ENCODE results near the gene LRRFIP2. TPM values are rescaled to one million over a fixed set of nuclear protein-coding genes. Genes with fewer than 3 reads are reported as not detected.

LRRFIP2 gene
- total and polyA plus RNA-seq, 8 donors: 25.9 to 131 (median 39.0) TPM

DNA sequence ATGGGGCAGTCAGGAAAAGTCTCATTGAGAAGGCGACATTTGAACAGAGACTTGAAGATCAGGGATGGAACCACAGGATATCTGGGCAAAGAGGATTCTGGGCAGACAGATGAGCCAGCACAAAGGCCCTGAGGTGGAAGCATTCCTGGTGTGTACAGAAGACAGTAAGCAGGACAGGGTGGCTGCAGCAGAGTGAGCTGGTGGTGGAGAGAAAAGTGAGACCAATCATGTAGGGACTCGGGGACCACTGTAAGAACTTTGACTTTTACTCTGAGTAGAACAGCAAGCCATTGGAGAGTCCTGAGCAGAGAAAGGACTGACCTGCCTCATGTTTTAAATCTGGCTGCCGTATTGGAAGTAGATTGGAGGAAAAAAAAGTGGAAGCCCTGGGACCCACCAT is 29.9 kb upstream of the LRRFIP2 start:
- WGBS, 5 donors: 89 to 92% (median 91%) methylated on average over 3 of the region's 3 CpGs
- intact Hi-C loops (cut with DNase I; ENCODE audit: low total_unique reads): no loop called here
- Histone ChIP-seq H3K9me3 (no peaks in the 10 kb centered on the region), H3K27me3 (no peaks in the 10 kb centered on the region), H3K36me3 (peaks cover 0 to 7% (median 0%) of the 10 kb centered on the region in 4 donors), H3K4me3 (no peak overlapping the region), H3K4me1 (no peaks in the 10 kb centered on the region), H3K27ac (no peak overlapping the region)
- TF ChIP-seq, protein P1, sequence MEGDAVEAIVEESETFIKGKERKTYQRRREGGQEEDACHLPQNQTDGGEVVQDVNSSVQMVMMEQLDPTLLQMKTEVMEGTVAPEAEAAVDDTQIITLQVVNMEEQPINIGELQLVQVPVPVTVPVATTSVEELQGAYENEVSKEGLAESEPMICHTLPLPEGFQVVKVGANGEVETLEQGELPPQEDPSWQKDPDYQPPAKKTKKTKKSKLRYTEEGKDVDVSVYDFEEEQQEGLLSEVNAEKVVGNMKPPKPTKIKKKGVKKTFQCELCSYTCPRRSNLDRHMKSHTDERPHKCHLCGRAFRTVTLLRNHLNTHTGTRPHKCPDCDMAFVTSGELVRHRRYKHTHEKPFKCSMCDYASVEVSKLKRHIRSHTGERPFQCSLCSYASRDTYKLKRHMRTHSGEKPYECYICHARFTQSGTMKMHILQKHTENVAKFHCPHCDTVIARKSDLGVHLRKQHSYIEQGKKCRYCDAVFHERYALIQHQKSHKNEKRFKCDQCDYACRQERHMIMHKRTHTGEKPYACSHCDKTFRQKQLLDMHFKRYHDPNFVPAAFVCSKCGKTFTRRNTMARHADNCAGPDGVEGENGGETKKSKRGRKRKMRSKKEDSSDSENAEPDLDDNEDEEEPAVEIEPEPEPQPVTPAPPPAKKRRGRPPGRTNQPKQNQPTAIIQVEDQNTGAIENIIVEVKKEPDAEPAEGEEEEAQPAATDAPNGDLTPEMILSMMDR (IDR thresholded peaks at IDR 0.05): no peak
- TF ChIP-seq POLR2AphosphoS5 (IDR thresholded peaks at IDR 0.05) (no peak), EP300 (IDR thresholded peaks at IDR 0.05) (no peak), POLR2A (IDR thresholded peaks at IDR 0.05) (no peak)
- no peak for DNase-seq

DNA sequence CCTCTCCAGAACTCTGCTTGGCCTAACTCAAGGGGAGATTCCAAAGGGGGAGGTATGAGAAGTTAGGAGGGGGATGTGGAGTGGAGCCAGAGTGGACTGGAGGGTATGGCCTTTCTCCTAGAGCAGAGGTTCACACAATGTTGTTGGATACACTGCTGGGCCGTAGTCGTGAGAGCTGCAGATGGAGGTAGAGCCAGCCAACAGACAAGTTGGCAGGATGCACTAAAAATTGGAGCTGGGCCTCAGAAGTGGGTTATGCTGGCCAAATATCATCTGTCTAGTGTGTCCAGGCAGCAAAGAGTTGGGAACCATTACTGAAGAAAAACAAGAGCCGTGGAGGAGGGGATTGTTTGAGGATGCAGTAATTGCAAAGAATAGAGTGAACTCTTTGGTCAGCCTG is 27.7 kb upstream of the LRRFIP2 start:
- Histone ChIP-seq H3K4me3 (no peak overlapping the region), H3K9me3 (no peaks in the 10 kb centered on the region), H3K4me1 (peaks cover 0 to 5% (median 0%) of the 10 kb centered on the region in 4 donors), H3K36me3 (no peaks in the 10 kb centered on the region), H3K27me3 (no peaks in the 10 kb centered on the region), H3K27ac (no peak overlapping the region)
- intact Hi-C loops (cut with DNase I; ENCODE audit: low total_unique reads): no loop called here
- TF ChIP-seq EP300 (IDR thresholded peaks at IDR 0.05) (no peak), POLR2A (IDR thresholded peaks at IDR 0.05) (no peak), POLR2AphosphoS5 (IDR thresholded peaks at IDR 0.05) (no peak)
- TF ChIP-seq, protein P1 (IDR thresholded peaks at IDR 0.05): no peak
- peak in 1 of 2 donors; percentile 39 for DNase-seq
- WGBS, 5 donors: 59 to 93% (median 80%) methylated on average over 3 of the region's 3 CpGs

DNA sequence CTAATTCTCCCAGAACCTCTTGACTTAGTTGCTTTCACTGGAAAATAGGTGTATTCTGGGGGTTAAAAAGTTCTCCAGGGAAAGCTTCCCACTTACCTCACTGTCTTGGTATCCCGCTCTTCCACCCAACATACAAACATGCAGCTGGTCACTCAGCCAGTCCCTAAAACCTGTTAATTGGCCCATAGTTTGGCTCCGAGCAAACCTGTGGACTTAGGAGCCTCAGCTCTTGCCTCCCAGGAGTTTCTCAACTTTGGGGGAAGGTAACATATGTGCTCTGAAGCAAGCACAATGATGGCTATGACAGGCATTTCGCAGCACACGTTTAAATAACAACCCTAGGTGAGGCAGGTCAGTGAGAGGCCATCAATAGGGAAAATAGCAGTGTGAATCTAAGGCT is 25.8 kb upstream of the LRRFIP2 start:
- Histone ChIP-seq H3K27me3 (no peaks in the 10 kb centered on the region), H3K36me3 (no peaks in the 10 kb centered on the region), H3K9me3 (no peaks in the 10 kb centered on the region), H3K4me3 (no peak overlapping the region), H3K27ac (no peak overlapping the region), H3K4me1 (peaks cover 0 to 5% (median 0%) of the 10 kb centered on the region in 4 donors)
- intact Hi-C loops (cut with DNase I; ENCODE audit: low total_unique reads): no loop called here
- WGBS, 5 donors: 79 to 93% (median 84%) methylated on average over 4 of the region's 4 CpGs
- TF ChIP-seq POLR2AphosphoS5 (IDR thresholded peaks at IDR 0.05) (no peak), POLR2A (IDR thresholded peaks at IDR 0.05) (no peak), EP300 (IDR thresholded peaks at IDR 0.05) (no peak)
- TF ChIP-seq, protein P1 (IDR thresholded peaks at IDR 0.05): no peak
- no peak for DNase-seq

DNA sequence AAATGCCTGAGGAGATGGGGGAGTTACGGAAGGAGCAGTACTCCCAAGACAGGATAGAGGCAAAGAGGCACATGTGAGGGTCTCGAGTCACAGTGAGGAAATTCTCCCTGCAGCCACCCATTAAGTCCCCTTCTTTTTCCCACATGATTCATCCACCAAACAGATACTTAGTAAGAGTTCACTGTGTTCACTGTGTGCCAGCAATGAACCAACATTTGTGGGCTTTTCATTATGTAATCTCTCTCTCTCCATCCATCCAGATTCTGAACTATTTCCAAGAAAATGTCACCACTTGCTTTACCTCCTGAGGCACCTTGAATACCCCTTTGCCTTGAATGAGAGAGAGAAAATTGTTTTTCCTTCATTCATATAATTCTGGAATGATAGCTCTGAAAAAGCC is 24.6 kb upstream of the LRRFIP2 start:
- no peaks in the 10 kb centered on the region for H3K27me3 ChIP-seq
- no peaks in the 10 kb centered on the region for H3K9me3 ChIP-seq
- peaks cover 0 to 5% (median 0%) of the 10 kb centered on the region in 4 donors for H3K4me1 ChIP-seq
- DNase-seq: no peak
- TF ChIP-seq POLR2A (IDR thresholded peaks at IDR 0.05): no peak
- no peak for TF ChIP-seq POLR2AphosphoS5 (IDR thresholded peaks at IDR 0.05)
- TF ChIP-seq, protein P1 (IDR thresholded peaks at IDR 0.05): no peak
- TF ChIP-seq EP300 (IDR thresholded peaks at IDR 0.05): no peak
- no peak overlapping the region for H3K4me3 ChIP-seq
- H3K27ac ChIP-seq: no peak overlapping the region
- WGBS, 5 donors: 83 to 96% (median 88%) methylated on average over 2 of the region's 2 CpGs
- no peaks in the 10 kb centered on the region for H3K36me3 ChIP-seq
- intact Hi-C loops (cut with DNase I; ENCODE audit: low total_unique reads): no loop called here
